Prostate gland (tissue), 2 donors: ENCODE measurements around the gene DHFR. TPM values are rescaled to one million over a fixed set of nuclear protein-coding genes. Genes with fewer than 3 reads are reported as not detected.

ENCODE experiments used
- DNase-seq: peaks from one replicate; pipeline ENCODE4 v3.0.0-alpha.2; 2019; ENCODE audit warnings: low spot score
- H3K27ac ChIP-seq, 2 donors: fragments of 200-600 bp; sonication (generic); 2 replicates each; pipeline ENCODE4 v1.5.1; 2017 to 2019
- H3K27me3 ChIP-seq: fragments of 200-600 bp; sonication (generic); replicated peaks from 2 replicates; pipeline ENCODE4 v1.5.1; 2019; ENCODE audit not compliant: insufficient read depth
- H3K36me3 ChIP-seq, 2 donors: fragments of 200-600 bp; sonication (generic); 1 replicate in 1 of 2; 2 replicates in 1 of 2; pipeline versions ENCODE4 v1.5.1 to v1.8.1; 2017 to 2019
- H3K4me1 ChIP-seq: fragments of 200-600 bp; sonication (generic); replicated peaks from 2 replicates; pipeline ENCODE4 v1.5.1; 2019
- H3K4me3 ChIP-seq, 2 donors: fragments of 200-600 bp; sonication (generic); 2 replicates each; pipeline ENCODE4 v1.5.1; 2017 to 2019
- H3K9me3 ChIP-seq: fragments of 200-600 bp; sonication (generic); 2 replicates; pipeline ENCODE4 v1.5.1; 2017
- POLR2A ChIP-seq: fragments of 450-650 bp; IDR thresholded peaks from one replicate; pipeline ENCODE4 v1.6.1; 2016; ENCODE audit warnings: antibody characterized with exemption, mild to moderate bottlenecking
- POLR2AphosphoS5 ChIP-seq: sonication (generic); formaldehyde crosslinking; IDR thresholded peaks from one replicate; pipeline ENCODE4 v1.6.1; 2017; ENCODE audit warnings: antibody characterized with exemption
- WGBS: methylation state at CpG from one replicate; pipeline ENCODE4 v1.1.5; 2018; 5-methylcytosine and 5-hydroxymethylcytosine counted together
- intact Hi-C: fragments of 100-400 bp; cut with DNase I; formaldehyde crosslinking; loops from one replicate; pipeline ENCODE4 v1.14.2; 2022
- total RNA-seq, 2 donors: library from RNA; depleted of rRNA; stranded (reverse); fragments of >200 nt; gene quantifications; one replicate each; pipeline ENCODE4 v1.1.0, GENCODE V29; 2016
- TF ChIP-seq, protein P1 (sequence below), 4 experiments: fragments of 200-600 bp in 2 of 4; fragments of 450-650 bp in 2 of 4; sonication (generic) in 2 of 4; IDR thresholded peaks; 1 replicate in 3 of 4; 2 replicates in 1 of 4; pipeline ENCODE4 v1.5.1; 2016 to 2019; ENCODE audit warnings: antibody characterized with exemption in 4 of 4, mild to moderate bottlenecking in 2 of 4, moderate library complexity in 2 of 4

DHFR gene
- total RNA-seq, 2 donors from 2014 or later = 6.8 to 15.7 TPM

- TF ChIP-seq POLR2A (no peak), POLR2AphosphoS5 (no peak)
- TF ChIP-seq, protein P1, sequence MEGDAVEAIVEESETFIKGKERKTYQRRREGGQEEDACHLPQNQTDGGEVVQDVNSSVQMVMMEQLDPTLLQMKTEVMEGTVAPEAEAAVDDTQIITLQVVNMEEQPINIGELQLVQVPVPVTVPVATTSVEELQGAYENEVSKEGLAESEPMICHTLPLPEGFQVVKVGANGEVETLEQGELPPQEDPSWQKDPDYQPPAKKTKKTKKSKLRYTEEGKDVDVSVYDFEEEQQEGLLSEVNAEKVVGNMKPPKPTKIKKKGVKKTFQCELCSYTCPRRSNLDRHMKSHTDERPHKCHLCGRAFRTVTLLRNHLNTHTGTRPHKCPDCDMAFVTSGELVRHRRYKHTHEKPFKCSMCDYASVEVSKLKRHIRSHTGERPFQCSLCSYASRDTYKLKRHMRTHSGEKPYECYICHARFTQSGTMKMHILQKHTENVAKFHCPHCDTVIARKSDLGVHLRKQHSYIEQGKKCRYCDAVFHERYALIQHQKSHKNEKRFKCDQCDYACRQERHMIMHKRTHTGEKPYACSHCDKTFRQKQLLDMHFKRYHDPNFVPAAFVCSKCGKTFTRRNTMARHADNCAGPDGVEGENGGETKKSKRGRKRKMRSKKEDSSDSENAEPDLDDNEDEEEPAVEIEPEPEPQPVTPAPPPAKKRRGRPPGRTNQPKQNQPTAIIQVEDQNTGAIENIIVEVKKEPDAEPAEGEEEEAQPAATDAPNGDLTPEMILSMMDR (IDR thresholded peaks at IDR 0.05) = no peak
- no peak for DNase-seq
- Histone ChIP-seq H3K9me3 (no peaks in the 10 kb centered on the region), H3K36me3 (no peaks in the 10 kb centered on the region), H3K27ac (no peak overlapping the region), H3K4me1 (no peaks in the 10 kb centered on the region), H3K27me3 (no peaks in the 10 kb centered on the region), H3K4me3 (no peak overlapping the region)
- WGBS = 71% methylated on average over 6 of the region's 7 CpGs
- intact Hi-C loops = no loop called here
Measured at GRCh38 chr5:80597500-80597899, 57.3 kb downstream of the DHFR start.

DNA sequence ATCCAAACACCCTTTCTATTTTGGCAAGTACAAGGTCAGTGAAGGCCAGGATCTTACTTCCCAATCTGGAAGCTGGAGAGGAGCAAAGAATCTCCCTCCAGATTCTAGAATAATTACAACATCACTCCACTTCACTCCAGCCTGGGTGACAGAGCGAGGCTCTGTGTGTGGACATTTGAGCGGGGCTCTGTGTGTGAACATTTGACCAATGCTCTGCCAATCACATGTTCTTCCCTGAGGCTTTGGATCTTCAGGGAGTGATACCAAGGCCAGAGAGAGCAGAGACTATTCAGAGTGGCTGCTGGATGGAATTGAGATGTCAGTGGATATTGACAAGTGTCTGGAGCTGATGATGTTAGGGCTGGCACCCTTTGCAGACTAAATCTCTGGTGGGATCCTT lies 60.0 kb downstream of the DHFR start:
- Histone ChIP-seq H3K36me3 (no peaks in the 10 kb centered on the region), H3K27ac (no peak overlapping the region), H3K27me3 (no peaks in the 10 kb centered on the region), H3K4me1 (no peaks in the 10 kb centered on the region), H3K4me3 (no peak overlapping the region), H3K9me3 (no peaks in the 10 kb centered on the region)
- 92% methylated on average over 2 of the region's 2 CpGs for WGBS
- intact Hi-C loops = no loop called here
- TF ChIP-seq, protein P1 (IDR thresholded peaks at IDR 0.05) = no peak
- no peak for TF ChIP-seq POLR2A
- no peak for TF ChIP-seq POLR2AphosphoS5
- DNase-seq = no peak

- no peak for DNase-seq
- Histone ChIP-seq H3K27ac (no peak overlapping the region), H3K36me3 (no peaks in the 10 kb centered on the region), H3K4me1 (no peaks in the 10 kb centered on the region), H3K27me3 (no peaks in the 10 kb centered on the region), H3K4me3 (no peak overlapping the region), H3K9me3 (no peaks in the 10 kb centered on the region)
- TF ChIP-seq POLR2AphosphoS5 (no peak), POLR2A (no peak)
- TF ChIP-seq, protein P1 (IDR thresholded peaks at IDR 0.05) = no peak
- 86% methylated on average over 2 of the region's 2 CpGs for WGBS
- intact Hi-C loops = no loop called here
Measured at GRCh38 chr5:80592761-80593160, 62.0 kb downstream of the DHFR start.

GRCh38 chr5:80592105-80592504 lies 62.7 kb downstream of the DHFR start:
- no peaks in the 10 kb centered on the region for H3K4me1 ChIP-seq
- 24% methylated on average over 1 of the region's 1 CpG for WGBS

DNA sequence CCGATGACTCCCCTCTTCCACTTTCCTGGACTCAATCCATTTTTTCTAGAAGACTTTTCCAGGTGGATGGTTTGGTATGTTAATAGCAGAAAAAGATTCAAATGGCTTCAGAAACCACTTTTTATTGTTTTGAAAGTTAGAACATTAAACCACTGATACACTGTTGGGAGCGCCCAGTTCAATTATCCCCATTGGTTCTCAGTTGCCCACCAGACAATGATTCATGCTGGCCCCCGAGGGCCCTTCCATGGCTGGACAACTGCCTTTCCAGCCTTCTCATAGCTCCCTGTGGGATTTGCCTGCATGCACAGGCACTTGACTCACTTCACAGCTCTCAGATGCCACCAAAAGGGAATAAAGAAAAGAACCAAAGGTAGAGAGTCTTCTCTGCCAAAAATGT lies 63.4 kb downstream of the DHFR start:
- WGBS = 65% methylated on average over 3 of the region's 3 CpGs
- intact Hi-C loops = no loop called here
- no peaks in the 10 kb centered on the region for H3K27me3 ChIP-seq
- DNase-seq = no peak
- TF ChIP-seq POLR2A (no peak), POLR2AphosphoS5 (no peak)
- TF ChIP-seq, protein P1 (IDR thresholded peaks at IDR 0.05) = no peak
- no peaks in the 10 kb centered on the region for H3K36me3 ChIP-seq
- H3K27ac ChIP-seq = no peak overlapping the region
- H3K4me3 ChIP-seq = no peak overlapping the region
- no peaks in the 10 kb centered on the region for H3K4me1 ChIP-seq
- H3K9me3 ChIP-seq = no peaks in the 10 kb centered on the region

More at GRCh38 chr5:80592105-80592504, 62.7 kb downstream of the DHFR start:
- H3K27ac ChIP-seq = no peak overlapping the region
- H3K27me3 ChIP-seq = no peaks in the 10 kb centered on the region
- no peak for DNase-seq
- no peaks in the 10 kb centered on the region for H3K36me3 ChIP-seq
- H3K9me3 ChIP-seq = no peaks in the 10 kb centered on the region
- intact Hi-C loops = no loop called here
- no peak for TF ChIP-seq POLR2AphosphoS5
- no peak for TF ChIP-seq POLR2A
- TF ChIP-seq, protein P1 (IDR thresholded peaks at IDR 0.05) = no peak
- H3K4me3 ChIP-seq = no peak overlapping the region
